GM23338 (cell line): ENCODE measurements around the gene EYA2. TPM values are rescaled to one million over a fixed set of nuclear protein-coding genes. Genes with fewer than 3 reads are reported as not detected.

ENCODE experiments used
- ATAC-seq: fragments of 200-7000 bp; cut with Tn5 transposase; 3 replicates; pipeline ENCODE4 v1.9.1; 2020
- DNase-seq: peaks from one replicate; pipeline ENCODE4 v3.0.0-alpha.2; 2015; ENCODE audit warnings: low spot score
- H2AFZ ChIP-seq: fragments of 200-600 bp; sonication (generic); 2 replicates; pipeline ENCODE4 v1.8.0; 2016; ENCODE audit warnings: antibody characterized with exemption, mild to moderate bottlenecking, moderate library complexity
- H3F3A ChIP-seq: fragments of 200-600 bp; sonication (generic); replicated peaks from 2 replicates; pipeline ENCODE4 v1.8.0; 2017; ENCODE audit warnings: antibody characterized with exemption, mixed run types, low read depth
- H3K27ac ChIP-seq: fragments of 200-600 bp; sonication (generic); 2 replicates; pipeline ENCODE4 v1.6.1; 2016; ENCODE audit warnings: low read depth
- H3K27me3 ChIP-seq: fragments of 200-600 bp; sonication (generic); 2 replicates; pipeline ENCODE4 v1.8.0; 2016; ENCODE audit warnings: mild to moderate bottlenecking, mixed run types, moderate library complexity; ENCODE audit not compliant: insufficient read depth
- H3K36me3 ChIP-seq: fragments of 200-600 bp; sonication (generic); 2 replicates; pipeline ENCODE4 v1.8.0; 2016; ENCODE audit warnings: mild to moderate bottlenecking; ENCODE audit not compliant: insufficient read depth
- H3K4me1 ChIP-seq: fragments of 200-600 bp; sonication (generic); 2 replicates; pipeline ENCODE4 v1.8.0; 2016; ENCODE audit warnings: mild to moderate bottlenecking, moderate library complexity; ENCODE audit not compliant: insufficient read depth
- H3K4me2 ChIP-seq: fragments of 200-600 bp; sonication (generic); 2 replicates; pipeline ENCODE4 v1.7.1; 2017; ENCODE audit warnings: mixed run types
- H3K4me3 ChIP-seq: fragments of 200-600 bp; sonication (generic); 2 replicates; pipeline ENCODE4 v1.6.1; 2016; ENCODE audit warnings: mixed run types
- H3K79me2 ChIP-seq: fragments of 200-600 bp; sonication (generic); replicated peaks from 2 replicates; pipeline ENCODE4 v1.8.0; 2017; ENCODE audit warnings: mild to moderate bottlenecking; ENCODE audit not compliant: insufficient read depth
- H3K9me2 ChIP-seq: fragments of 200-600 bp; sonication (generic); 2 replicates; pipeline ENCODE4 v1.8.0; 2017; ENCODE audit not compliant: insufficient read depth
- H4K20me1 ChIP-seq: fragments of 200-600 bp; sonication (generic); replicated peaks from 2 replicates; pipeline ENCODE4 v1.8.0; 2017; ENCODE audit warnings: mild to moderate bottlenecking; ENCODE audit not compliant: insufficient read depth
- H3K27ac Mint-ChIP-seq: 2 replicates; pipeline ENCODE4 v1.8.0; 2020; ENCODE audit warnings: inconsistent platforms, mild to moderate bottlenecking, moderate library complexity, mixed read lengths
- H3K27me3 Mint-ChIP-seq: 3 replicates; pipeline ENCODE4 v1.8.0; 2022; ENCODE audit warnings: low read depth, mild to moderate bottlenecking, moderate library complexity, mixed read lengths, inconsistent platforms; ENCODE audit not compliant: insufficient read depth, poor library complexity
- H3K36me3 Mint-ChIP-seq: 3 replicates; pipeline ENCODE4 v1.8.0; 2021; ENCODE audit warnings: low read depth, mild to moderate bottlenecking, inconsistent platforms, moderate library complexity, mixed read lengths
- H3K4me1 Mint-ChIP-seq: 3 replicates; pipeline ENCODE4 v1.8.0; 2020; ENCODE audit warnings: mild to moderate bottlenecking, inconsistent platforms, mixed read lengths
- H3K4me3 Mint-ChIP-seq: 3 replicates; pipeline ENCODE4 v1.8.0; 2021; ENCODE audit warnings: moderate library complexity, mild to moderate bottlenecking, inconsistent platforms, mixed read lengths
- H3K9me3 Mint-ChIP-seq: 3 replicates; pipeline ENCODE4 v1.8.0; 2020; ENCODE audit warnings: moderate library complexity, mild to moderate bottlenecking, inconsistent platforms, mixed read lengths
- CREB1 ChIP-seq: fragments of 250-450 bp; sonication (Bioruptor Pico); IDR thresholded peaks from 2 replicates; pipeline ENCODE4 v1.5.0; 2020; ENCODE audit warnings: low read depth, mild to moderate bottlenecking, moderate library complexity
- ETS1 ChIP-seq: IDR thresholded peaks from 2 replicates; pipeline ENCODE4 v1.6.1; 2016; ENCODE audit warnings: antibody characterized with exemption
- EZH2 ChIP-seq: fragments of 200-600 bp; sonication (generic); IDR thresholded peaks from one replicate; pipeline ENCODE4 v1.8.0; 2017; ENCODE audit warnings: antibody characterized with exemption, mild to moderate bottlenecking, low read depth; ENCODE audit not compliant: unreplicated experiment
- EZH2phosphoT487 ChIP-seq: fragments of 200-600 bp; sonication (generic); IDR thresholded peaks from one replicate; pipeline ENCODE4 v1.8.1; 2018; ENCODE audit warnings: antibody characterized with exemption; ENCODE audit not compliant: unreplicated experiment
- JUNB ChIP-seq: IDR thresholded peaks from one replicate; pipeline ENCODE4 v1.6.1; 2016; ENCODE audit warnings: antibody characterized with exemption; ENCODE audit not compliant: unreplicated experiment
- NANOG ChIP-seq: IDR thresholded peaks from 2 replicates; pipeline ENCODE4 v1.6.1; 2016; ENCODE audit warnings: antibody characterized with exemption, borderline replicate concordance
- POLR2AphosphoS5 ChIP-seq: IDR thresholded peaks from 2 replicates; pipeline ENCODE4 v1.6.1; 2016; ENCODE audit warnings: antibody characterized with exemption, low read depth
- REST ChIP-seq: IDR thresholded peaks from one replicate; pipeline ENCODE4 v1.6.1; 2018; ENCODE audit warnings: antibody characterized with exemption; ENCODE audit not compliant: unreplicated experiment
- STAT1 ChIP-seq: IDR thresholded peaks from one replicate; pipeline ENCODE4 v1.6.1; 2016; ENCODE audit warnings: antibody characterized with exemption; ENCODE audit not compliant: unreplicated experiment
- ZNF114 ChIP-seq: fragments of 250-450 bp; sonication (Bioruptor Pico); IDR thresholded peaks from 2 replicates; pipeline ENCODE4 v1.5.0; 2020; ENCODE audit warnings: mild to moderate bottlenecking, moderate library complexity
- ZNF331 ChIP-seq: fragments of 250-450 bp; sonication (Bioruptor Pico); IDR thresholded peaks from 2 replicates; pipeline ENCODE4 v1.5.0; 2020; ENCODE audit warnings: low read depth, mild to moderate bottlenecking, moderate library complexity
- polyA plus RNA-seq: library from polyadenylated mRNA; unstranded; fragments of >200 nt; fragmentation: Nextera tagmentation; extraction: Ambion mirVana; gene quantifications from 2 replicates; pipeline ENCODE4 v1.2.1, GENCODE V29; 2016
- total RNA-seq: library from RNA; depleted of rRNA; stranded (reverse); fragments of >200 nt; shearing (Covaris generic); gene quantifications from 2 replicates; pipeline ENCODE4 v1.2.3, GENCODE V29; 2014

Gene EYA2
- total and polyA plus RNA-seq, 2 experiments from 2014 or later: 0.50 to 0.56 TPM

- no peak for TF ChIP-seq REST
- TF ChIP-seq CREB1: no peak
- TF ChIP-seq ETS1: no peak
- no peak for TF ChIP-seq ZNF331 (CRISPR knock-in tag)
Observed at GRCh38 chr20:47141350-47141921, 246.8 kb downstream of the EYA2 start (continued).

- H3K36me3 Mint-ChIP-seq: no peaks in the 10 kb centered on the region; the same call in 2 of the 3 replicates
- peaks cover 11% of the 10 kb centered on the region for H3K9me3 Mint-ChIP-seq
- H3K9me2 ChIP-seq: no peaks in the 10 kb centered on the region
- H3K79me2 ChIP-seq: no peaks in the 10 kb centered on the region
- H3K27ac Mint-ChIP-seq: no peak overlapping the region
- no peak overlapping the region for H3K27ac ChIP-seq
- no peaks in the 10 kb centered on the region for H3F3A ChIP-seq
- H3K4me2 ChIP-seq: no peak overlapping the region
- H3K4me1 ChIP-seq: no peaks in the 10 kb centered on the region
- no peaks in the 10 kb centered on the region for H3K27me3 ChIP-seq
- H3K4me3 ChIP-seq: no peak overlapping the region
- H3K36me3 ChIP-seq: peaks cover 10% of the 10 kb centered on the region; the same call in 1 of the 2 replicates
- ATAC-seq: no peak
- peak overlapping the region; percentile 38; the same call in 1 of the 2 replicates for H2AFZ ChIP-seq
- H3K27me3 Mint-ChIP-seq: peaks cover 3% of the 10 kb centered on the region
- no peak for DNase-seq
- H3K4me3 Mint-ChIP-seq: no peak overlapping the region
- no peaks in the 10 kb centered on the region for H3K4me1 Mint-ChIP-seq
- no peaks in the 10 kb centered on the region for H4K20me1 ChIP-seq
- no peak for TF ChIP-seq REST
- no peak for TF ChIP-seq EZH2
- TF ChIP-seq EZH2phosphoT487: no peak
- no peak for TF ChIP-seq NANOG
- TF ChIP-seq JUNB: no peak
- TF ChIP-seq POLR2AphosphoS5: no peak
- no peak for TF ChIP-seq STAT1
- TF ChIP-seq ETS1: no peak
- TF ChIP-seq ZNF331 (CRISPR knock-in tag): no peak
- no peak for TF ChIP-seq ZNF114 (CRISPR knock-in tag)
Observed at GRCh38 chr20:47141941-47142773, 247.5 kb downstream of the EYA2 start.
